Fibroblast of skin of left biceps (primary cell): ENCODE data around the gene BEND2.
"Not testable (repeated sequence)": the region's sequence is repeated elsewhere in the genome, so short reads cannot be mapped to it uniquely, and the experiment has no call there.

Source experiments
- DNase-seq, 2 experiments: peaks; one replicate each; pipeline ENCODE4 v3.0.0-alpha.2; 2013; ENCODE audit warnings: low read depth in 2 of 2

BEND2 gene

GRCh38 chrX:18220786-18221185 lies at the start of gene BEND2:
Gene BEND2, minus strand, starts transcription at chrX:18220886. Its CDS starts 136 bp downstream, at chrX:18220750.
- no peak for DNase-seq

GRCh38 chrX:18255059-18255458 lies 34.4 kb upstream of the BEND2 start:
- no peak for DNase-seq

GRCh38 chrX:18252644-18253359 lies 32.1 kb upstream of the BEND2 start:
- DNase-seq, result peak in 1 of 2 experiments; percentile 5

GRCh38 chrX:18229646-18230045 lies 9.0 kb upstream of the BEND2 start:
- not testable (repeated sequence) for DNase-seq

- no peak for DNase-seq
Measured at GRCh38 chrX:18228069-18228468, 7.4 kb upstream of the BEND2 start.

- DNase-seq, result no peak
Measured at GRCh38 chrX:18227458-18227857, 6.8 kb upstream of the BEND2 start.

- DNase-seq, result no peak
Measured at GRCh38 chrX:18210470-18210869, 10.2 kb downstream of the BEND2 start.

GRCh38 chrX:18206657-18207056 lies 14.0 kb downstream of the BEND2 start:
- no peak for DNase-seq

GRCh38 chrX:18203631-18204030 lies 17.1 kb downstream of the BEND2 start:
- DNase-seq, result no peak

GRCh38 chrX:18194688-18195087 lies 26.0 kb downstream of the BEND2 start:
- DNase-seq, result no peak

- no peak for DNase-seq
Measured at GRCh38 chrX:18179446-18179845, 41.2 kb downstream of the BEND2 start.

GRCh38 chrX:18174971-18175370 lies 45.7 kb downstream of the BEND2 start:
- DNase-seq, result no peak

- DNase-seq, result no peak
Measured at GRCh38 chrX:18174209-18174608, 46.5 kb downstream of the BEND2 start.

GRCh38 chrX:18173494-18174180 lies 47.0 kb downstream of the BEND2 start:
- DNase-seq, result no peak

- DNase-seq, result no peak
Measured at GRCh38 chrX:18172970-18173369, 47.7 kb downstream of the BEND2 start.

GRCh38 chrX:18170910-18171309 lies 49.8 kb downstream of the BEND2 start:
- DNase-seq, result no peak

GRCh38 chrX:18166068-18166467 lies 54.6 kb downstream of the BEND2 start:
- DNase-seq, result no peak

- no peak for DNase-seq
Measured at GRCh38 chrX:18160369-18160768, 60.3 kb downstream of the BEND2 start.

- no peak for DNase-seq
Measured at GRCh38 chrX:18158963-18159362, 61.7 kb downstream of the BEND2 start.

- no peak for DNase-seq
Measured at GRCh38 chrX:18151649-18152048, 69.0 kb downstream of the BEND2 start.

GRCh38 chrX:18151157-18151556 lies 69.5 kb downstream of the BEND2 start:
- no peak for DNase-seq

GRCh38 chrX:18149454-18149853 lies 71.2 kb downstream of the BEND2 start:
- no peak for DNase-seq

- no peak for DNase-seq
Measured at GRCh38 chrX:18146954-18147353, 73.7 kb downstream of the BEND2 start.
